Measurements from ENCODE around the gene MATN4. TPM values are rescaled to one million over a fixed set of nuclear protein-coding genes. Genes with fewer than 3 reads are reported as not detected.
A peak's percentile ranks its signal among the peaks of the same experiment; 100 is the strongest.

Gene MATN4
- total and polyA plus RNA-seq, 2 of the 4 experiments (the other 2 are of a cell fraction): 0.12 TPM; not detected in 1

- peaks cover 4% of the 10 kb centered on the region; the same call in 1 of the 2 replicates for H3K36me3 ChIP-seq (ENCODE audit: control insufficient read depth, insufficient read depth, low read length)
- peak within 1 kb of the TSS; percentile 73 for H2BK5ac ChIP-seq (ENCODE audit: low read depth, low read length, poor library complexity, severe bottlenecking)
- no peaks in the 10 kb centered on the region for H3K27me3 ChIP-seq (ENCODE audit: control insufficient read depth, insufficient read depth, low read length)
- H3K18ac ChIP-seq (ENCODE audit: low read depth, low read length): peak within 1 kb of the TSS; percentile 82
- ChIA-PET POLR2A (ENCODE audit: unreplicated experiment) (interaction anchor here (0.6 to 1.5 kb wide), 4 partner anchors 11 to 71 kb away, joined by 5 to 11 read pairs (median 6); no protein-coding TSS in a partner anchor), CTCF (no interaction called here)
- H4K5ac ChIP-seq (ENCODE audit: low read depth, low read length): peak within 1 kb of the TSS; percentile 74
- H3K9me1 ChIP-seq (ENCODE audit: insufficient read depth, low read length): peaks cover 8% of the 10 kb centered on the region; the same call in 1 of the 2 replicates
- peaks cover 29% of the 10 kb centered on the region for H3K4me1 ChIP-seq (ENCODE audit: control insufficient read depth, insufficient read depth, low read length)
- no peaks in the 10 kb centered on the region for H3K9me3 ChIP-seq (ENCODE audit: control insufficient read depth, insufficient read depth, low read length)
- H4K8ac ChIP-seq (ENCODE audit: low read depth in 2 of 2, low read length in 2 of 2): peak within 1 kb of the TSS; percentile 49 to 81
- peak within 1 kb of the TSS; percentile 70 for H2BK20ac ChIP-seq (ENCODE audit: low read depth, low read length)
- peak within 1 kb of the TSS; percentile 85 for H3K4me2 ChIP-seq (ENCODE audit: low read depth, low read length)
- peak within 1 kb of the TSS; percentile 93 for H2AK9ac ChIP-seq (replicated peaks; ENCODE audit: low read depth, low read length, poor library complexity)
- in situ Hi-C loops (cut with MboI; ENCODE audit: low sequenced_read_pairs) (loop anchor here (25.0 kb wide), 1 partner anchor 564 kb away; the partner anchor contains the start of gene PLTP), intact Hi-C loops (cut with micrococcal nuclease) (no loop called here), dilution Hi-C loops (cut with HindIII; ENCODE audit: low sequenced_read_pairs, unreplicated experiment) (no loop called here)
- H3K27ac ChIP-seq (ENCODE audit: insufficient read depth, low read length): peak within 1 kb of the TSS; percentile 91
- H4K20me1 ChIP-seq (ENCODE audit: insufficient read depth, low read length): peaks cover 32% of the 10 kb centered on the region
- peak within 1 kb of the TSS; percentile 90 for H3K4ac ChIP-seq (ENCODE audit: low read depth, low read length)
- BruUV-seq (replicated peaks): no TSS peak
- peak within 1 kb of the TSS; percentile 87 for H2AFZ ChIP-seq (replicated peaks; ENCODE audit: low read length, poor library complexity)
- DNase-seq (peak; percentile 63), ATAC-seq (ENCODE audit: low read depth) (peak; percentile 67)
- peaks cover 0 to 47% of the 10 kb centered on the region in 2 experiments; a peak in 3 of 4 replicates for H3K79me1 ChIP-seq (ENCODE audit: low read depth in 1 of 2, low read length in 2 of 2)
- peak within 1 kb of the TSS; percentile 95 for H3K9ac ChIP-seq (ENCODE audit: low read depth, low read length)
- peak within 1 kb of the TSS; percentile 89 for H4K91ac ChIP-seq (ENCODE audit: insufficient read depth, low read depth, low read length)
- 0% methylated on average over 9 of the region's 77 CpGs; no CpG with 5 or more reads in 1 of the 2 experiments for WGBS, 2 experiments (ENCODE audit: extremely low coverage in 2 of 2, insufficient read length in 1 of 2)
- H3K14ac ChIP-seq (replicated peaks; ENCODE audit: low read depth, low read length): peak within 1 kb of the TSS; percentile 94
- H3K56ac ChIP-seq (ENCODE audit: extremely low read depth, insufficient read depth, low read length): peak within 1 kb of the TSS; percentile 85
- TF ChIP-seq MAFK (IDR thresholded peaks at IDR 0.05; ENCODE audit: low read depth, low read length): no peak
- no peak for TF ChIP-seq SMC3 (IDR thresholded peaks at IDR 0.05; ENCODE audit: low read depth, low read length)
- TF ChIP-seq POLR2A (IDR thresholded peaks at IDR 0.05; ENCODE audit: low read depth, low read length): peak; percentile 99
- TF ChIP-seq BHLHE40 (IDR thresholded peaks at IDR 0.05; ENCODE audit: low read depth, low read length): 0 out of 2 replicates have a peak, but pooled peaks have one; percentile 12
- TF ChIP-seq RFX5 (IDR thresholded peaks at IDR 0.05; ENCODE audit: low read depth, low read length): no peak
- no peak for TF ChIP-seq MXI1 (IDR thresholded peaks at IDR 0.05; ENCODE audit: borderline replicate concordance, low read depth, low read length)
- TF ChIP-seq CHD1 (IDR thresholded peaks at IDR 0.05; ENCODE audit: low read depth, low read length): 0 out of 2 replicates have a peak, but pooled peaks have one; percentile 41
- TF ChIP-seq CEBPB (IDR thresholded peaks at IDR 0.05; ENCODE audit: low read depth, low read length): no peak
- TF ChIP-seq MAZ (IDR thresholded peaks at IDR 0.05; ENCODE audit: borderline replicate concordance, low read depth, low read length): peak; percentile 92
- peak; percentile 18; the same call in 1 of the 2 replicates for TF ChIP-seq FOS (IDR thresholded peaks at IDR 0.05; ENCODE audit: low read depth, low read length)
- TF ChIP-seq RCOR1 (IDR thresholded peaks at IDR 0.05; ENCODE audit: insufficient replicate concordance, low read length): no peak
- peak within 1 kb of the TSS; percentile 86 for H2AK5ac ChIP-seq (ENCODE audit: low read depth, low read length)
- peak within 1 kb of the TSS; percentile 79 for H2BK120ac ChIP-seq (ENCODE audit: low read depth, low read length)
- peak within 1 kb of the TSS; percentile 74 for H3K4me3 ChIP-seq (ENCODE audit: insufficient read depth, low read depth, low read length)
- H3K23ac ChIP-seq (ENCODE audit: low read depth, low read length): peak within 1 kb of the TSS; percentile 92
- peak within 1 kb of the TSS; percentile 94; the same call in 2 of the 3 replicates for H2BK15ac ChIP-seq (ENCODE audit: low read depth, low read length)
Measured at GRCh38 chr20:45347936-45348778, 40.1 kb upstream of the MATN4 start, which contains the start of gene SDC4. TSS of gene SDC4 (minus strand) at chr20:45348424. CDS start at chr20:45348384, 40 bp downstream.

All from IMR-90 (cell line).